Measurements from ENCODE around the gene DMD. TPM values are rescaled to one million over a fixed set of nuclear protein-coding genes. Genes with fewer than 3 reads are reported as not detected.

DMD gene
- total RNA-seq, 4 donors from 2014 or later = 2.2 to 26.7 (median 7.8) TPM

DNA sequence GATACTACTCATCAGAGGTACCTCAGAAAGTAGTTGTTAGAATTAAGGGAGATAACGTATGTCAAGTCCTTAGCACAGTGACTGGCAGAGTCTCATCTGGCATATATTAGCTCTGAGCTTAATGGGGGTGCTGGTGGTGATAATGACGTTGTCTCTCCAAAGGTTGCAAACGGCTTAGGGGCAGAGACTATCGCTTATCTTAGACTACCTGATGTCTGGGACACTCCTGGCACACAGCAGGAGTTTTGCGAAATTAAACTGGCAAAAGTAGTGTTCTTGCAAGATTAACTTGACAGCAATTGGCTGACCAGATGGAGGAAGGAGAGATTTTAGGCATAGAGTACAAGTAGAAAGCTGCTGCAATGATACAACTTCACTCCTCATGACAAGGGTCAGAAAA, 1839.4 kb downstream of the DMD start:
- 67 to 72% methylated on average over 1 to 5 of the region's 5 CpGs for WGBS, 2 donors
- Histone ChIP-seq H3K9me3 (no peaks in the 10 kb centered on the region), H3K27ac (no peak overlapping the region), H3K4me3 (no peak overlapping the region), H3K36me3 (no peaks in the 10 kb centered on the region), H3K27me3 (peaks cover 0 to 4% (median 0%) of the 10 kb centered on the region in 4 donors), H3K4me1 (peaks cover 0 to 7% (median 0%) of the 10 kb centered on the region in 3 donors)
- DNase-seq = no peak
- no peak for TF ChIP-seq POLR2A (IDR thresholded peaks at IDR 0.05)
- TF ChIP-seq, protein P1, sequence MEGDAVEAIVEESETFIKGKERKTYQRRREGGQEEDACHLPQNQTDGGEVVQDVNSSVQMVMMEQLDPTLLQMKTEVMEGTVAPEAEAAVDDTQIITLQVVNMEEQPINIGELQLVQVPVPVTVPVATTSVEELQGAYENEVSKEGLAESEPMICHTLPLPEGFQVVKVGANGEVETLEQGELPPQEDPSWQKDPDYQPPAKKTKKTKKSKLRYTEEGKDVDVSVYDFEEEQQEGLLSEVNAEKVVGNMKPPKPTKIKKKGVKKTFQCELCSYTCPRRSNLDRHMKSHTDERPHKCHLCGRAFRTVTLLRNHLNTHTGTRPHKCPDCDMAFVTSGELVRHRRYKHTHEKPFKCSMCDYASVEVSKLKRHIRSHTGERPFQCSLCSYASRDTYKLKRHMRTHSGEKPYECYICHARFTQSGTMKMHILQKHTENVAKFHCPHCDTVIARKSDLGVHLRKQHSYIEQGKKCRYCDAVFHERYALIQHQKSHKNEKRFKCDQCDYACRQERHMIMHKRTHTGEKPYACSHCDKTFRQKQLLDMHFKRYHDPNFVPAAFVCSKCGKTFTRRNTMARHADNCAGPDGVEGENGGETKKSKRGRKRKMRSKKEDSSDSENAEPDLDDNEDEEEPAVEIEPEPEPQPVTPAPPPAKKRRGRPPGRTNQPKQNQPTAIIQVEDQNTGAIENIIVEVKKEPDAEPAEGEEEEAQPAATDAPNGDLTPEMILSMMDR (IDR thresholded peaks at IDR 0.05) = no peak
- intact Hi-C loops (cut with DNase I) = no loop called here

DNA sequence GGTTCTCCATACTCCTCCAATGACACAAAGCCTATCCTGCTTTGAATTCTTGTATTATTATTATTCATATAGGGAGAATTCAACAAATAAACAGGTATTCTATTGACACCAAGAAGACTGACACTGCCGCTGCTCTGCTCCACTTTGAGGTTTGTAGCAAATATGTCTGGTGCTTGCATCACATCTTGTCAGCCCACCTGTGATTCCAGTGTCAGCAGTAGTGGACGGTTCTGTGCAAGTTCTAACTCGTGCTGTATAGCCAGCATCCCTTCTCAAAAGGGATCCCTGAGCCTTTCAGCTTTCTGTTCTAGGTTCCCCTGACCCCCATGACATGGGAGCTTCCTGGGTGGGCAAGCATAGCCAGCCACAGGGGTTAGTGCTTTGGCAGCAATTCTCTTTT, 1843.5 kb downstream of the DMD start:
- Histone ChIP-seq H3K36me3 (no peaks in the 10 kb centered on the region), H3K4me3 (no peak overlapping the region), H3K27ac (no peak overlapping the region), H3K9me3 (no peaks in the 10 kb centered on the region), H3K27me3 (peaks cover 0 to 4% (median 0%) of the 10 kb centered on the region in 4 donors), H3K4me1 (no peaks in the 10 kb centered on the region)
- intact Hi-C loops (cut with DNase I) = no loop called here
- TF ChIP-seq, protein P1 (IDR thresholded peaks at IDR 0.05) = no peak
- no peak for TF ChIP-seq POLR2A (IDR thresholded peaks at IDR 0.05)
- DNase-seq = no peak
- WGBS, 2 donors = 50 to 52% methylated on average over 3 of the region's 3 CpGs

DNA sequence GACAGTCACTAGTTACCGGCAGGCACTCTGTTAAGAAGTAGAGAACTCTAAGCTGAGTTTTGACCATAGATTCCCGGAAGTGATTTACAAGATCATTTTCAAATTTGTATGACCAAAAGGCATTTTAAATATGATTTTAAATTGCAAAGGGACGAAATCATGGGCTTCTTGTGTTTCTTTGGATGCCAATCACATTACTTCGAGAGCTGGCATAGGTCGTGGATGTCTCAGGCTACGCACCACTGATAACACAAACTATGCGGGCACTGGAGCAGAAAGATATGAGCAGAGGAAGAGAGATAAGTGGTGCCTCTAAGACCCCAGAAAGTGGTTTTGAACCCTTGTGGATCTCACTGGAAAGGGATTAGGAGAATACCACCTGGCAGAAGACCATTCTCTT, 1845.3 kb downstream of the DMD start:
- Histone ChIP-seq H3K27me3 (peaks cover 0 to 4% (median 0%) of the 10 kb centered on the region in 4 donors), H3K9me3 (no peaks in the 10 kb centered on the region), H3K4me1 (no peaks in the 10 kb centered on the region), H3K27ac (no peak overlapping the region), H3K4me3 (no peak overlapping the region), H3K36me3 (no peaks in the 10 kb centered on the region)
- TF ChIP-seq, protein P1 (IDR thresholded peaks at IDR 0.05) = no peak
- TF ChIP-seq POLR2A (IDR thresholded peaks at IDR 0.05) = no peak
- intact Hi-C loops (cut with DNase I) = no loop called here
- WGBS, 2 donors = 62 to 72% methylated on average over 7 of the region's 7 CpGs
- no peak for DNase-seq

DNA sequence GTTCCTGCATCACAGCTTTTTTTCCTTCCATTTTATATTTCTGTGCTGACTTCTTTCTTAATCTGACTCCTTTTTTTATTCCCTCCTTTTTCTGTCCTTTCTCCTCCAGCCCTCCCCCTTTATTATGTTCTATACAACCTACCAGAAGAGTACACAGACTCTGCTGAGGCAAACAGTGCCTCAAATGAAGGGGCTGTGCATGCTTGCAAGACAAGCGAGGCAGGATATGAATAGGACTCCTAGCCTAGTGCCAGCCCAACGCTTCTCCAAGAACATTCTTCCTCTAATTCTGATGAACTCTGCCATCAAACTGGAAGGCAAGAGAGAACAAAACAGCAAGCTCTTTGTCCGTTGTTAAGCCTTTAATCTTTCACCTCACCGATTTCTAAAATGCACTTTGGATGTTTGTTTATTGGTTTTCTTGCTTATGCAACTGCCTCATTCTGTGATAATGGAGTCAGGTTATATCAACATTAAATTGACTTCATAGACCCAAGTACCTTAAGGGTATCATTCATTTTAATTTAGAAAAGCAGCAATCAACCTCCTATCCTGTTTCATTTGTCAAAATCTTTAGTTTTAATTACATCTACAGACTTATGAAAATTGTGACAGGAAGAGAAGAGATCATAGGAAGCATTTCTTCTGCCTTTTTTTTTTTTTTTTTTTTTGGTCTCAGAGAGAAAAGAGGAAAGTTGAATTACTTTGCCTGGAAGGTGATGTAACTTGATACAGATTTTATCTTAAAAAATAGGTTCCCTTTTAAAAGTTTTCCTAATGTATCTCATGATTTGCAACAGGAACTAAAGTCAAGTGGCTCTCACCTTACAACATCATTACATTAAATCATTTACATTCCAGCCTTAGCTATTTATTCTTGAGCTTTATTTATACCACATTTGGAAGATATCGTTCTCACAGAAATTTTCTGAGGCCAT, 1854.8 kb downstream of the DMD start:
- no peak for DNase-seq
- 58 to 61% methylated on average over 5 of the region's 5 CpGs for WGBS, 2 donors
- intact Hi-C loops (cut with DNase I) = no loop called here
- Histone ChIP-seq H3K9me3 (no peaks in the 10 kb centered on the region), H3K36me3 (no peaks in the 10 kb centered on the region), H3K27ac (no peak overlapping the region), H3K27me3 (no peaks in the 10 kb centered on the region), H3K4me3 (no peak overlapping the region), H3K4me1 (peaks cover 0 to 5% (median 0%) of the 10 kb centered on the region in 3 donors)
- TF ChIP-seq, protein P1 (IDR thresholded peaks at IDR 0.05) = no peak
- TF ChIP-seq POLR2A (IDR thresholded peaks at IDR 0.05) = no peak

DNA sequence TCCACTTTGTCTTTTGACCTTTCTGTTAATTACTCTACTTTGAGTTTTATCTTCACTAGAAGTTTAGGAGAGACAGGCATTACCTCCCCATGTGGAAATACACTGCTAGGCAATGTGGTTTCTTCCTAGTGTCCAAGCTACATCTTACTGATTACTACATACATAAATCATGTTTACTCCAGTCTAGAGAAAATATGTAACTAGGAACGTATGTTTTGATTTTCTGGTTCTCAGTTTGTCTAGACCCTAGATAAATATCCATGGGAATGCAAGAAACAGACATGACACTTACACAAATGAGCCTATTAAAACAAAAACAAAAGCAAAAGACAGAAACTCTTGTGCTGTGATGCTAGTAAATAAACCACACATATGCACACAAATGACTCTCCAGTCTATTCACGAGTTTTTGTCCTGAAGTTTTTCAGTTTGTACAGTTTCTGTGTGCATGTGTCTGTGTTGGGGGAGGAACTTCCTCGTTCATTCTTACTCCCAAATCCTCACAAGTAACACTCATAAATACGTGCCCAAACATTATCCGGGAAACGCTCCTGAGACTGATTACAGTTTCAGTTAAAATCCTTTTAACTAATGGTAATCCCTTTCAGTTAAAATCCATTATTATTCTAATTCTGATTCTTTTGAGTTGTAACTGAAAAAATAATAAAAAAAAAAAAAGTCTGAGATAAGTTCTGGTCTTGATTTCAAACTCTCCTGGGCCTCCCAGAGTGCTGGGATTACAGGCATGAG, 1856.0 kb downstream of the DMD start:
- no peak for TF ChIP-seq POLR2A (IDR thresholded peaks at IDR 0.05)
- TF ChIP-seq, protein P1 (IDR thresholded peaks at IDR 0.05) = no peak
- Histone ChIP-seq H3K4me1 (peaks cover 0 to 5% (median 0%) of the 10 kb centered on the region in 3 donors), H3K4me3 (no peak overlapping the region), H3K27me3 (no peaks in the 10 kb centered on the region), H3K36me3 (no peaks in the 10 kb centered on the region), H3K9me3 (no peaks in the 10 kb centered on the region), H3K27ac (no peak overlapping the region)
- no peak for DNase-seq
- intact Hi-C loops (cut with DNase I) = no loop called here
- 37 to 46% methylated on average over 6 of the region's 6 CpGs for WGBS, 2 donors
